ENCODE results near the gene MED4.

DNA sequence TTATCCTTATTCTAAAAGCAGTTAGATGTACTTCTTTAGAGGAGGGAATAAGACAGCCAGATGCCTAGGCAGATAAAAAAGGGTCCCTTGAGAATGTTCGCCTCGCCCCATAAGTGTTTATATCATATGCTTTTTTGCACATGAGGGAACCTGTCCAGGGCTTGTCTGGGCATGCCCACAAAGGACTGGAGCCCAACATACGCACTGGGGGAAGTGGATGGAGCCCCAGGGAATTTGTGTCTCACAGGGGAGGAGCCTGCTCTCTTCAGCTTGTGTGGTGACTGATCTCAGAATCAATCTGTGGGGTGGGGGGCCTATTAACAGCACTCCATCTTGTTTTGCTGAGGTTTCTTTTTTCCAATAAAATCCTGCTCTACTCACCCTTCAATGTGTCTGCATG lies 22.6 kb downstream of the MED4 start:
- TF ChIP-seq POLR2AphosphoS5 (IDR thresholded peaks at IDR 0.05; ENCODE audit: low read depth, low read length): no peak
- TF ChIP-seq, protein P1, sequence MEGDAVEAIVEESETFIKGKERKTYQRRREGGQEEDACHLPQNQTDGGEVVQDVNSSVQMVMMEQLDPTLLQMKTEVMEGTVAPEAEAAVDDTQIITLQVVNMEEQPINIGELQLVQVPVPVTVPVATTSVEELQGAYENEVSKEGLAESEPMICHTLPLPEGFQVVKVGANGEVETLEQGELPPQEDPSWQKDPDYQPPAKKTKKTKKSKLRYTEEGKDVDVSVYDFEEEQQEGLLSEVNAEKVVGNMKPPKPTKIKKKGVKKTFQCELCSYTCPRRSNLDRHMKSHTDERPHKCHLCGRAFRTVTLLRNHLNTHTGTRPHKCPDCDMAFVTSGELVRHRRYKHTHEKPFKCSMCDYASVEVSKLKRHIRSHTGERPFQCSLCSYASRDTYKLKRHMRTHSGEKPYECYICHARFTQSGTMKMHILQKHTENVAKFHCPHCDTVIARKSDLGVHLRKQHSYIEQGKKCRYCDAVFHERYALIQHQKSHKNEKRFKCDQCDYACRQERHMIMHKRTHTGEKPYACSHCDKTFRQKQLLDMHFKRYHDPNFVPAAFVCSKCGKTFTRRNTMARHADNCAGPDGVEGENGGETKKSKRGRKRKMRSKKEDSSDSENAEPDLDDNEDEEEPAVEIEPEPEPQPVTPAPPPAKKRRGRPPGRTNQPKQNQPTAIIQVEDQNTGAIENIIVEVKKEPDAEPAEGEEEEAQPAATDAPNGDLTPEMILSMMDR (IDR thresholded peaks at IDR 0.05; ENCODE audit: control extremely low read depth in 1 of 3, insufficient read depth in 1 of 3, low read depth in 1 of 3, low read length in 3 of 3): no peak
- TF ChIP-seq JUND (IDR thresholded peaks at IDR 0.05; ENCODE audit: low read length): no peak
- TF ChIP-seq RNF2 (IDR thresholded peaks at IDR 0.05; ENCODE audit: borderline replicate concordance, low read depth, low read length, missing control alignments, poor library complexity, severe bottlenecking): no peak
- no peak for TF ChIP-seq ASH2L (IDR thresholded peaks at IDR 0.05; ENCODE audit: low read length)
- no peak for TF ChIP-seq RXRA (IDR thresholded peaks at IDR 0.05; ENCODE audit: insufficient read depth, low read depth, low read length)
- TF ChIP-seq, protein P2, sequence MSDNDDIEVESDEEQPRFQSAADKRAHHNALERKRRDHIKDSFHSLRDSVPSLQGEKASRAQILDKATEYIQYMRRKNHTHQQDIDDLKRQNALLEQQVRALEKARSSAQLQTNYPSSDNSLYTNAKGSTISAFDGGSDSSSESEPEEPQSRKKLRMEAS (IDR thresholded peaks at IDR 0.05): no peak
- TF ChIP-seq NRF1 (IDR thresholded peaks at IDR 0.05; ENCODE audit: low read depth, low read length): no peak
- no peak for TF ChIP-seq TCF12 (IDR thresholded peaks at IDR 0.05; ENCODE audit: low read depth, low read length)
- no peak for TF ChIP-seq POLR2A (IDR thresholded peaks at IDR 0.05; ENCODE audit: control extremely low read depth in 1 of 2, low read depth in 2 of 2, low read length in 2 of 2)
- TF ChIP-seq CREB1 (IDR thresholded peaks at IDR 0.05): no peak
- no peak for TF ChIP-seq KDM4A (IDR thresholded peaks at IDR 0.05; ENCODE audit: low read depth, low read length, severe bottlenecking)
